Colonic mucosa (tissue), 4 donors: ENCODE data around the gene NFX1. TPM values are rescaled to one million over a fixed set of nuclear protein-coding genes. Genes with fewer than 3 reads are reported as not detected.
A peak's percentile ranks its signal among the peaks of the same experiment; 100 is the strongest.

ENCODE experiments used
- DNase-seq: peaks from one replicate; pipeline ENCODE4 v3.0.0-alpha.2; 2020
- H3K27ac ChIP-seq: fragments of 200-600 bp; one replicate; pipeline ENCODE4 v1.8.0; 2021
- H3K27me3 ChIP-seq: fragments of 200-600 bp; one replicate; pipeline ENCODE4 v1.8.0; 2021
- H3K36me3 ChIP-seq: fragments of 200-600 bp; one replicate; pipeline ENCODE4 v1.8.0; 2021
- H3K4me1 ChIP-seq: fragments of 200-600 bp; one replicate; pipeline ENCODE4 v1.8.0; 2021; ENCODE audit warnings: mild to moderate bottlenecking
- H3K4me3 ChIP-seq: fragments of 200-600 bp; one replicate; pipeline ENCODE4 v1.8.0; 2021
- H3K9ac ChIP-seq, 2 donors: one replicate each; pipeline ENCODE4 v1.7.0; 2013; ENCODE audit warnings: control low read depth in 2 of 2, low read depth in 2 of 2, low read length in 2 of 2
- H3K9me3 ChIP-seq: fragments of 200-600 bp; one replicate; pipeline ENCODE4 v1.8.0; 2021
- CTCF ChIP-seq: fragments of 200-600 bp; IDR thresholded peaks from one replicate; pipeline ENCODE4 v1.8.0; 2022; ENCODE audit warnings: antibody characterized with exemption, mild to moderate bottlenecking
- intact Hi-C: fragments of 100-400 bp; cut with DNase I; formaldehyde crosslinking; loops from one replicate; pipeline ENCODE4 v1.14.1; 2022
- total RNA-seq, 2 donors: library from RNA; stranded (reverse); fragmentation: NEBNext Ultra II Directional in 1 of 2; extraction: Animal tissue kit (Norgen Biotek cat#: 25700) in 1 of 2; gene quantifications; one replicate each; pipeline ENCODE4 v1.2.1, GENCODE V29; 2021
- donor health status: healthy.
- donor health status: DM: no; HTN: no; CAD: no.
- donor health status: DM: no; HTN: no; CAD: no.

The NFX1 gene
- total RNA-seq, 2 donors from 2014 or later: 27.6 to 31.3 TPM

GRCh38 chr9:33414268-33414667 lies 124.0 kb downstream of the NFX1 start:
- H3K4me1 ChIP-seq: peaks cover 19% of the 10 kb centered on the region
- no peak for DNase-seq
- no peak for TF ChIP-seq CTCF

GRCh38 chr9:33414889-33415500 lies 124.7 kb downstream of the NFX1 start:
- H3K4me3 ChIP-seq: no peak overlapping the region
- no peak for TF ChIP-seq CTCF
- H3K4me1 ChIP-seq: peaks cover 19% of the 10 kb centered on the region
- DNase-seq: no peak
- intact Hi-C loops: loop anchor here (2.0 kb wide), 1 partner anchor 40 kb away; no protein-coding TSS in a partner anchor
- no peak overlapping the region for H3K9ac ChIP-seq
- H3K27me3 ChIP-seq: no peaks in the 10 kb centered on the region
- no peaks in the 10 kb centered on the region for H3K9me3 ChIP-seq
- H3K36me3 ChIP-seq: no peaks in the 10 kb centered on the region
- H3K27ac ChIP-seq: no peak overlapping the region

More at GRCh38 chr9:33414268-33414667, 124.0 kb downstream of the NFX1 start:
- H3K36me3 ChIP-seq: no peaks in the 10 kb centered on the region
- no peaks in the 10 kb centered on the region for H3K9me3 ChIP-seq
- H3K27ac ChIP-seq: no peak overlapping the region
- H3K4me3 ChIP-seq: no peak overlapping the region
- no peak overlapping the region for H3K9ac ChIP-seq
- H3K27me3 ChIP-seq: no peaks in the 10 kb centered on the region
- intact Hi-C loops: loop anchor here (2.0 kb wide), 1 partner anchor 39 kb away; no protein-coding TSS in a partner anchor

DNA sequence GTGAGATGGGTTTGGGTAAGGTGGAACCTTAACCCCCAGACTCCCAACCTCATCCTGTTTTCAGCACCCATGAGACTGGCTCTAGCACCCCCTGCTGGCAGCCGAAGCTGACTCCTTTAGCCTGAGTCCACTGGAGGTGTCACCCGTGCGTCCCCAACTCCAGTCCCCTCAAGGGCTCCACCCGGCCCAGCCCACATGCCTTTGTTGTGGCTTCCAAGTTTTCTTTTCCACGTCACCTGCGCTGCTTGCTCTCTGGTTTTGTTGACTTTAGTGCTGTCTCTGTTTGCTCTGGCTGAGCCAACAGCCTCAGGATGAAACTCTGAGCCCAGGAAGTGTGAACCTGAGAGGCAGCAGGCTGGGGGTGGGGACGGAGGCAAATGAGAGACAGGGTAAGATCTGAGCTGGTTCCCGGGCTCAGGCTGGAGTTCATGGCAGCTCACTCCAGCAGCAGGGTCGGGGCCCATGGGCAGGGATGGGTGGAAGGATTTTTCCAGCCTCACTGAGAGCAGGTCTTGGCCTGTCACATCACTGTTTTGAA lies 125.3 kb downstream of the NFX1 start:
- no peak overlapping the region for H3K4me3 ChIP-seq
- H3K36me3 ChIP-seq: no peaks in the 10 kb centered on the region
- peak overlapping the region in 1 of 2 donors; percentile 58 for H3K9ac ChIP-seq
- no peaks in the 10 kb centered on the region for H3K27me3 ChIP-seq
- H3K27ac ChIP-seq: peak overlapping the region; percentile 20
- peak; percentile 77 for TF ChIP-seq CTCF
- peaks cover 19% of the 10 kb centered on the region for H3K4me1 ChIP-seq
- peak; percentile 95 for DNase-seq
- intact Hi-C loops: loop anchor here (2.0 kb wide), 1 partner anchor 41 kb away; no protein-coding TSS in a partner anchor
- H3K9me3 ChIP-seq: no peaks in the 10 kb centered on the region

DNA sequence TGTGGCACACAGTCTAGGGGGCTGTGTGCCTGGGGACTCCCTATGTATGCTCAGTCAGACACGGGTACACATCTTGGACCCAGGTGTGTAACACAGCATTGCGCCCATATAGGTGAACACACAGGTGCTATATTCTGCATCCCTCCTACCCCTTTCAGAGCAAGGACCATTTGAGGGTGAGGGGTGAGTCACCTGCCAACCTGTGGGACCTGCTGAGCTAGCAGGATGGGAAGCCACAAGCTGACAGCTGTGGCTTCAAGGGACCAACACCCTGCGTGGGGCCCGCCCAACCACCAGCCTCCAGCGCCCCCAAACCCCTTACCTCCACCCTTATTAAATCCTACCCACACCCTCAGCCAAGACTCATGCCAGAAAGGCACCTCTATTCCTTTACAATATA lies 126.7 kb downstream of the NFX1 start:
- DNase-seq: no peak
- Histone ChIP-seq H3K4me3 (no peak overlapping the region), H3K27ac (no peak overlapping the region), H3K9me3 (no peaks in the 10 kb centered on the region), H3K9ac (no peak overlapping the region), H3K27me3 (no peaks in the 10 kb centered on the region), H3K36me3 (no peaks in the 10 kb centered on the region), H3K4me1 (peaks cover 19% of the 10 kb centered on the region)
- intact Hi-C loops: no loop called here
- TF ChIP-seq CTCF: no peak

- no peak for TF ChIP-seq CTCF
- intact Hi-C loops: no loop called here
- peak; percentile 54 for DNase-seq
Measured at GRCh38 chr9:33418090-33418489, 127.8 kb downstream of the NFX1 start.

More at GRCh38 chr9:33418090-33418489, 127.8 kb downstream of the NFX1 start:
- Histone ChIP-seq H3K4me1 (peaks cover 19% of the 10 kb centered on the region), H3K36me3 (no peaks in the 10 kb centered on the region), H3K9ac (no peak overlapping the region), H3K27me3 (no peaks in the 10 kb centered on the region), H3K9me3 (no peaks in the 10 kb centered on the region), H3K4me3 (no peak overlapping the region), H3K27ac (peak overlapping the region; percentile 32)
